Right cardiac atrium (tissue), 5 donors: ENCODE results near the gene FRS3. TPM values are rescaled to one million over a fixed set of nuclear protein-coding genes. Genes with fewer than 3 reads are reported as not detected.

Experiments used
- ATAC-seq, 2 donors: fragments of 200-7000 bp; cut with Tn5 transposase; one replicate each; pipeline versions ENCODE4 v1.8.0 to v1.9.1; 2020; ENCODE audit warnings: moderate library complexity in 2 of 2, mild to moderate bottlenecking in 1 of 2
- DNase-seq, 3 donors: peaks; one replicate each; pipeline ENCODE4 v3.0.0-alpha.2; 2020
- H3K27ac ChIP-seq: one replicate; pipeline ENCODE4 v1.5.1; 2013; ENCODE audit warnings: mild to moderate bottlenecking, low read length, control low read depth, moderate library complexity
- H3K27me3 ChIP-seq: one replicate; pipeline ENCODE4 v1.6.1; 2013; ENCODE audit not compliant: control insufficient read depth, insufficient read depth
- H3K4me1 ChIP-seq: one replicate; pipeline ENCODE4 v1.6.1; 2013; ENCODE audit warnings: low read length; ENCODE audit not compliant: control insufficient read depth, insufficient read depth
- H3K4me3 ChIP-seq: one replicate; pipeline ENCODE4 v1.5.1; 2013; ENCODE audit warnings: low read length, control low read depth
- H3K9me3 ChIP-seq: one replicate; pipeline ENCODE4 v1.6.1; 2013; ENCODE audit warnings: low read length; ENCODE audit not compliant: control insufficient read depth
- WGBS: extraction: QIAGEN DNeasy Blood & Tissue Kit; methylation state at CpG from one replicate; pipeline ENCODE4 v1.1.7; 2013; 5-methylcytosine and 5-hydroxymethylcytosine counted together
- intact Hi-C, 4 donors: fragments of 100-400 bp; cut with DNase I; formaldehyde crosslinking; loops; one replicate each; pipeline versions ENCODE4 v1.11.0 to v1.14.0; 2022 to 2023
- polyA plus RNA-seq: library from polyadenylated mRNA; stranded (reverse); fragments of 200-250 nt; gene quantifications from one replicate; pipeline ENCODE4 v1.2.3, GENCODE V29; 2013
- total RNA-seq, 4 donors: library from RNA; stranded (reverse); fragmentation: NEBNext Ultra II Directional; extraction: Animal tissue kit (Norgen Biotek cat#: 25700); gene quantifications; one replicate each; pipeline ENCODE4 v1.2.1, GENCODE V29; 2021
- donor health status: healthy with polysubstance abuse.
- donor health status: DM: no; HTN: yes; CAD: no.
- donor health status: DM: no; HTN: no; CAD: no.
- donor health status: DM: no; HTN: yes; CAD: no; lungs with severe emphysema.
- donor health status: DM: yes; HTN: yes; CAD: no.

FRS3 gene
- total and polyA plus RNA-seq, 5 donors: 3.7 to 6.9 (median 5.1) TPM

DNA sequence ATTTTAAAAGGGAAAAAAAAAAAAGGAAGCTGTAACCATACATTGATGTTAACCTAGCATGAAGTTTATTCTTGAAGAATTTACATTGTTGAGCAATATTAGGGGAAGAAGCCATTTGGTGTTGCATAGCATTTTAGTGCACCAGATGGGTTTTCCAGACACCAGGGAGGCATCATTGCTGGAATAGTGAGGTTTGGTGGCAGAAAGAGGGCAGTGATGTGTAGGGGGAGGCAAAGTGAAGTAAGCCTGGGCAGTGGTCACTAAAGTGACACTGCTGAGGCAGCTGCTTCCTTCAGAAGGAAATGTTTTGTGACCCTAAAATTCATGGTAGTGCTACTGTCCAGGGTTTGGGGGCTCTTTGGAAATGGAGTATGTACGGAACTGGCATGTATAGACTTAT is 10.3 kb upstream of the FRS3 start:
- intact Hi-C loops: loop anchor here in 1 of 4 donors (10.0 kb wide), 1 partner anchor 145 kb away; no protein-coding TSS in a partner anchor
- DNase-seq (no peak), ATAC-seq (no peak)
- Histone ChIP-seq H3K27ac (no peak overlapping the region), H3K27me3 (no peaks in the 10 kb centered on the region), H3K4me1 (peaks cover 2% of the 10 kb centered on the region), H3K9me3 (no peaks in the 10 kb centered on the region), H3K4me3 (no peak overlapping the region)
- WGBS: 96% methylated on average over 1 of the region's 1 CpG

DNA sequence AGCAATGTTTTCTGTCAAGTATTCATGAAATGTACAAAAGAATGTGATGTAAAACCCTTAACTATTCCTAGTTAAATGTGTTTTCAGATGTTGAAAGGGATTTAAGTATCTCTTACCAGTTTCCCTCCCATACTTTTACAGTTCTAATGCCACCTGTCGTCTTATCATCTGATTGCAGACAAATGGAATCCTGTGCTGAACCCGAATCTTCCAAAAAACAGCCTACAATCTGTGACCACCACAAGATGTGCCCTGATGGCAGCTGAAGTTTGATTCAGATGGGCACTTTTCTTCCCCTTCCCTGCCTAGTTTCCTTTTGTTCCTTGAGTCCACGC is 9.7 kb upstream of the FRS3 start:
- intact Hi-C loops: loop anchor here in 3 of 4 donors (10.0 kb wide), 2 partner anchors 135 to 145 kb away; partner anchors contain the start of genes BYSL (in 1 of the 3) and MED20 (in 1 of the 3)
- Histone ChIP-seq H3K27ac (no peak overlapping the region), H3K27me3 (no peaks in the 10 kb centered on the region), H3K4me1 (peaks cover 2% of the 10 kb centered on the region), H3K4me3 (no peak overlapping the region), H3K9me3 (no peaks in the 10 kb centered on the region)
- DNase-seq (no peak), ATAC-seq (no peak)
- 71% methylated on average over 3 of the region's 3 CpGs for WGBS

DNA sequence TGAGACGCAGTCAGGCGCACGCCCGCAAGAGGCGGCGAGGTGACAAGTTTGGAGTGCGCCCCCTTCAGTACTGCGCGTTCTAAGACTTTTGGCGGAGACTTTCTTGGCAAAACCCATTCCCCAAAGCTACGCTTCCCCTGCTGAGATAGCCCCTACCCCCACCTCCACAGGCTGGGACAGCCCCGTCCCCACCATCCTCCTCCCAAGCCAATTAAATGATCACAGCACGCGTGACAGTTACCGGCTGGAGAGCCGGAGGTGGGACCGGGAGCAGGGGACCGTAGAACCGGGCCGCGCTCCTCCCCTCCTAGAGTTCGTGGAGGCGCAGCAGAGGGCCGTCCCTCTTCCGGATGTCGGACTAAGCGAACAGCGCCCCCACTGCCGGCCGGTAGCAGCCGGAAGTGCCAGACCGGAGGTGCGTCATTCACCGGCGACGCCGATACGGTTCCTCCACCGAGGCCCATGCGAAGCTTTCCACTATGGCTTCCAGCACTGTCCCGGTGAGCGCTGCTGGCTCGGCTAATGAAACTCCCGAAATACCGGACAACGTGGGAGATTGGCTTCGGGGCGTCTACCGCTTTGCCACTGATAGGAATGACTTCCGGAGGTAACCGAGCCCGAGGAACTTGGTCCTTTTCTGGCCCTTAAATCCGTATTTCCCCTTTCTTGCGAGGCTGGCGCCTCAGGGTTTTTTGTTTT is 7.7 kb upstream of the FRS3 start, which contains the start of gene TOMM6:
Gene TOMM6 (plus strand): TSS at position 476 of the 699 bp plus-strand sequence. CDS start 4 bp downstream, at position 480.
- Histone ChIP-seq H3K4me1 (no peaks in the 10 kb centered on the region), H3K9me3 (no peaks in the 10 kb centered on the region), H3K27ac (peak within 1 kb of the TSS; percentile 94), H3K27me3 (no peaks in the 10 kb centered on the region), H3K4me3 (peak within 1 kb of the TSS; percentile 68)
- intact Hi-C loops: loop anchor here (2.0 to 10.0 kb wide), 3 partner anchors 137 to 257 kb away; partner anchors contain the start of genes BYSL (in 1 of the 4) and MED20 (in 1 of the 4)
- DNase-seq (peak; percentile 96 to 98 (median 98)), ATAC-seq (peak; percentile 89 to 91)
- under 1% methylated on average over 55 of the region's 55 CpGs for WGBS

DNA sequence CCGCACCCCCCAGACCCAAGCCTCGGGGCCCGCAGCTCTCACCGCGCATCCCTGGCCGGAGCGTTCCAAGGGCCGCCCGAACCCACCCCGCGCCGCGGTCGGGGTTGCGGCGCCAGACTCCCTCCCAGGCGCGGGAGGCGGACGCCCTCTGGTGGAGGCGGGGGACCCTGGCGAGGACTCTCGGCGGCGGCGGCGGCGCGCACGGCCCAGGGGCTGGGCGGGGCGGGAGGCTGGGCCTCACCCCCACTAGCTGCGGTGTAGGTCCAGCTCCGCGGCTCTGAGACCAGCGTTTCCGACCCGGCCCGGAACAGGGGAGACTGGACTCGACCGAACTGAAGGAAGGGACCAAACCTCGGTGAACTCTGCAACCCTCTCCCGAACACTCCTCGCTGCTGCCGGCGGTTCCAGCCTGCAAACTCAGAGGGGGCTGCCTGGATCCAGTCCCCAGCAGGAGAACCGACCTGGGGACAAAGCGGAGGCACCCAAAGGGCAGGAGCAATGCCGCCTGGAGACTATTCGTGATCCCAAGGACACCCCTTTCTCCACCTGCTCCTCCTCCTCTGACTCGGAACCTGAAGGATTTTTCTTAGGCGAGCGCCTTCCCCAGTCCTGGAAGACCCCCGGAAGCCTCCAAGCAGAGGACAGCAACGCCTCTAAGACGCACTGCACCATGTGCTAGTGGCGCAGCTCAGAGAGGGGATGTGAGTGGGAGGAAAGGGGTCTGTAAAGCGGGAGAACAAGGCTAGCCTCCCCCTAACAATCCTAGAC is 6.9 kb upstream of the FRS3 start:
- peak overlapping the region; percentile 94 for H3K27ac ChIP-seq
- under 1% methylated on average over 58 of the region's 58 CpGs for WGBS
- H3K27me3 ChIP-seq: no peaks in the 10 kb centered on the region
- H3K4me3 ChIP-seq: peak overlapping the region; percentile 68
- H3K4me1 ChIP-seq: no peaks in the 10 kb centered on the region
- intact Hi-C loops: loop anchor here (2.0 to 10.0 kb wide), 3 partner anchors 138 to 258 kb away; partner anchors contain the start of genes BYSL (in 1 of the 4) and MED20 (in 1 of the 4)
- ATAC-seq (peak; percentile 93 to 94), DNase-seq (peak; percentile 91 to 97 (median 96))
- H3K9me3 ChIP-seq: no peaks in the 10 kb centered on the region

DNA sequence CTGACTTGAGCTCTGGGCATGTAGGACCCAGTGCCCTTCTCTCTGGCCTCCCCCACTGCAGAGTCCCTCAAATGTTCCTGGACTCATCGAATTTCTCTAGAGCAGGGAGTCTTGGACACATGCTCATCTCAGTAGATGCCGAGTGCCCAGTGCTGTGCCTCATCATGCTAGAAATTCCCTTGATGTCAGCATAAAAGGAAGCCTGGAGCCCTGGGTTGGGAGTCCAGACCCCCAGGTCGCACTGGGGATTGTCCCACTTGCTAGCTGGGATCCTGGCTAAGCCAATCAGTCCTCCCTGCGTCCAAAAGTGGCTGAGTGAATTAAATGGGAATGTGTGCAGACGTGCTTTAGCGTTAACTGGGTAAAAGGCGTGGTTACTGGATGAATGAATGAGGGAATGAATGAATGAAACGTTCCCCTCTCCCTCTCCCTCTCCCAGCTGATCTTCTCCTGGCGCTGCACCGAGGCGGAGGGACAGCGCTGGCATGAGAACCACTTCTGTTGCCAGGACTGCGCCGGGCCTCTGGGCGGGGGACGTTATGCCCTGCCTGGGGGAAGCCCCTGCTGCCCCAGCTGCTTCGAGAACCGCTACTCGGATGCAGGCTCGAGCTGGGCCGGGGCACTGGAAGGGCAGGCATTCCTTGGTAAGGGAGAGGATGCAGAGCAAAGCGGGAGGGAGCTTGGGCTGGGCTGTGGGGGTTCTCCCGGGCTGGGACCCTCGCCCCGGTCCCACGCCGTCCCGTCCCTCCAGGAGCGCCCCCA is 6.2 kb upstream of the FRS3 start:
- ATAC-seq (peak; percentile 0 to 4), DNase-seq (peak; percentile 55 to 80 (median 76))
- intact Hi-C loops: loop anchor here (2.0 to 10.0 kb wide), 3 partner anchors 139 to 259 kb away; partner anchors contain the start of genes BYSL (in 1 of the 4) and MED20 (in 1 of the 4)
- WGBS: 16% methylated on average over 29 of the region's 29 CpGs
- Histone ChIP-seq H3K9me3 (no peaks in the 10 kb centered on the region), H3K4me3 (peak overlapping the region; percentile 68), H3K27me3 (no peaks in the 10 kb centered on the region), H3K4me1 (no peaks in the 10 kb centered on the region), H3K27ac (peak overlapping the region; percentile 49)

DNA sequence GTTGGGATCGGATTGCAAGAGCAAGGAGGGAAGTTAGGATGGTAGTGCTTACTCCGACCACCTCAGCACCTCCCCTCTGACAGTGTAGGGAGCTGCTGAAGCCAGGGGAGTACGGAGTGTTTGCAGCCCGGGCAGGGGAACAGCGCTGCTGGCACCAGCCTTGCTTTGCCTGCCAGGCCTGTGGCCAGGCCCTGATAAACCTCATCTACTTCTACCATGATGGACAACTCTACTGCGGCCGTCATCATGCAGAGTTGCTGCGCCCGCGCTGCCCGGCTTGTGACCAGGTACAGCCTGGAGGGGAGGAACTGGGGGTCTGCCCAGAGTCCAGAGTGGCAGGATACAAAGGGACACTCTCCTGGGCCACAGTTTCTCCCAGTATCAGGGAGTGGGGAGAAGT is 5.6 kb upstream of the FRS3 start:
- Histone ChIP-seq H3K4me3 (no peak overlapping the region), H3K4me1 (no peaks in the 10 kb centered on the region), H3K27me3 (no peaks in the 10 kb centered on the region), H3K9me3 (no peaks in the 10 kb centered on the region), H3K27ac (no peak overlapping the region)
- DNase-seq: peak in 1 of 3 donors; percentile 59
- intact Hi-C loops: loop anchor here in 3 of 4 donors (10.0 kb wide), 2 partner anchors 140 to 150 kb away; partner anchors contain the start of genes BYSL (in 1 of the 3) and MED20 (in 1 of the 3)
- WGBS: 79% methylated on average over 11 of the region's 11 CpGs
- ATAC-seq: no peak

DNA sequence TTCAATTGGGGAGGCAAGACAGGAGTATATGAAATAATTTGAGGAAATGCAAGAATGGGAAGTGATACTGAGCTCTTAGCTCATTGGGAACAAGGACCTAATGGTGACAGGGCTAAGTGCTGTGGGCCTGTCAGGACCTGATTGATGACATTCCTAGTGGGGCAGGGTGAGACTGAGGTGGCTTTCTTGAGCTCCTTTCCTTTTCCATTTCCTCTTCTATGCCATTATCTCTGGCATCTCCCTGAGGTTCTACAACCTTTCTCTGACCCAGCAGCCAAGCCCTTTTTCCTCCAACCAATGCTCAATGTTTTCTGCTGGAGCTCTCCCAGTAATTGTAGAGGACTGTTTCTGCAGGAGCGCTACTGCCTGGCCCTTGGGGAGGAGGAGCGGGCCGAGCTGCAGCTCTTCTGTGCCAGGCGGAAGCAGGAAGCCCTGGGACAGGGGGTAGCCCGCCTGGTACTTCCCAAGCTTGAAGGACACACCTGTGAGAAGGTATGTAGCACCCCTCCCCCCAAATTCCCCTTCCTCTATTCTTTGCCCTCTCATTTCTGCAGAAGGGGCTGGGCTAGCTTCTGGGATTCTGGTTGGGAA is 5.0 kb upstream of the FRS3 start:
- DNase-seq (no peak), ATAC-seq (no peak)
- Histone ChIP-seq H3K9me3 (no peaks in the 10 kb centered on the region), H3K27me3 (no peaks in the 10 kb centered on the region), H3K4me1 (no peaks in the 10 kb centered on the region), H3K4me3 (no peak overlapping the region), H3K27ac (no peak overlapping the region)
- intact Hi-C loops: loop anchor here in 3 of 4 donors (5.0 to 10.0 kb wide), 4 partner anchors 140 to 263 kb away; partner anchors contain the start of genes BYSL (in 1 of the 3) and MED20 (in 1 of the 3)
- WGBS: 69% methylated on average over 5 of the region's 5 CpGs

DNA sequence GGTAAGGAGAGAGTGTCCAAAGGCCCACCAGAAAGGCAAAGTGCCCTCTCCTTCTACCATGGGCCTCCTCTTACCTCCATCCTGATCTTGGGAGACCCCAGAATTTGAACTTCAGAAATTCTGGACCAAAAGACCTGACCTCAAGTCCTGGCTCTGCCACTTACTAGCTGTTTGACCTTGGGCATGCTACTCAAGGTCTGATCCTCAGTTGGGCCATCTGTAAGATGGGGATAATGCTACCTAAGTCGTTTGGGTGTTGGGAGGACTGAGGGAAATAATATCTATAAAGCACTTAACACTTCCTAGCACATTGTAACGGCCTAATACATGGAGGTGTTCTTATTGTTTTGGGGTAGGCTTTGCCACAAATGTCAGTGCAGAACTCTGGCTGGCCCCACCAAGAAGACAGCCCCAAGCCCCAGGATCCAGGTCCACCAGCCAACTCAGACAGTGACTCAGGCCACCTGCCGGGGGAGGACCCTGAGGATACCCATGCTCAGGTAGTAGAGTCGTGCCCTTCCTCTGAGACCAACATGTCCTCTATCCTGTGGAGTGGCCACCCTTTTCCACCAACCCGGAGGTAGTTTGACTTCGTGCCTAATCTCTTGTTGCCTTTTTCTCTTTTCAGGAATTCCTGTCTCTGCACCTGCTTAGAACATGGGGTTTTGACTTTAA is 3.5 kb upstream of the FRS3 start:
- intact Hi-C loops: loop anchor here in 3 of 4 donors (5.0 to 10.0 kb wide), 4 partner anchors 142 to 264 kb away; partner anchors contain the start of genes BYSL (in 1 of the 3) and MED20 (in 1 of the 3)
- WGBS: 83% methylated on average over 6 of the region's 6 CpGs
- H3K9me3 ChIP-seq: no peaks in the 10 kb centered on the region
- H3K27me3 ChIP-seq: no peaks in the 10 kb centered on the region
- no peak overlapping the region for H3K27ac ChIP-seq
- no peak overlapping the region for H3K4me3 ChIP-seq
- no peaks in the 10 kb centered on the region for H3K4me1 ChIP-seq
- ATAC-seq: no peak
- peak in 1 of 3 donors; percentile 44 for DNase-seq

DNA sequence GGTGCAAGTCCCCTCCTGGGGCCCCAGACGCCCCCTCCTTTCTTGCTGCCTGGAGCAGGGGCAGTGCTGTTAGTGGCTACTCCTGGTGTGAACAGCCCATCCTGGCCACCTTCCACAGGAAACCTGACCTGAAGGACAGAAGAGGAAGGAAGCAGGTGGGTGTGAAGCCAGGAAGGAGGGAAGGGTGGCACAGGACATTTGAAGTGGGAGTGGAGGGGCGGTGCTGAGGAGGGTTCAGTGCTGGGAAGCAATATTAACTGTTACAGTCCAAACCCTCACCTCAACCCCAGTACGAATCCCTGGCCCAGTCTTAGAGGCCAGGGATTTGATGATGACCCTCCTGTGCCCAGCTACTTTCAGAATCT is 1.6 kb upstream of the FRS3 start:
- ATAC-seq (peak; percentile 1 to 34), DNase-seq (peak; percentile 58 to 82 (median 64))
- 18% methylated on average over 3 of the region's 3 CpGs for WGBS
- Histone ChIP-seq H3K9me3 (no peaks in the 10 kb centered on the region), H3K4me1 (no peaks in the 10 kb centered on the region), H3K27me3 (no peaks in the 10 kb centered on the region), H3K4me3 (peak overlapping the region; percentile 80), H3K27ac (peak overlapping the region; percentile 87)
- intact Hi-C loops: loop anchor here in 3 of 4 donors (5.0 to 10.0 kb wide), 4 partner anchors 143 to 266 kb away; partner anchors contain the start of genes BYSL (in 1 of the 3) and MED20 (in 1 of the 3)
